Measurements from ENCODE around the gene IL20RB. TPM values are rescaled to one million over a fixed set of nuclear protein-coding genes. Genes with fewer than 3 reads are reported as not detected.

Gene IL20RB
- total and polyA plus RNA-seq, 2 of the 4 experiments (the other 2 are of a cell fraction) = 0.72 to 0.97 TPM

- Histone ChIP-seq H4K8ac (ENCODE audit: low read depth in 2 of 2, low read length in 2 of 2) (no peak overlapping the region), H3K23ac (ENCODE audit: low read depth, low read length) (no peak overlapping the region), H3K27me3 (ENCODE audit: control insufficient read depth, insufficient read depth, low read length) (no peaks in the 10 kb centered on the region), H3K79me1 (ENCODE audit: low read depth in 1 of 2, low read length in 2 of 2) (peaks cover 24 to 64% of the 10 kb centered on the region in 2 experiments), H3K4me2 (ENCODE audit: low read depth, low read length) (no peak overlapping the region), H2AK5ac (ENCODE audit: low read depth, low read length) (no peak overlapping the region), H2BK120ac (ENCODE audit: low read depth, low read length) (no peak overlapping the region), H3K18ac (ENCODE audit: low read depth, low read length) (no peak overlapping the region), H3K4ac (ENCODE audit: low read depth, low read length) (no peak overlapping the region), H3K9me3 (ENCODE audit: control insufficient read depth, insufficient read depth, low read length) (0 out of 2 replicates have a peak, but pooled peaks cover 1% of the 10 kb centered on the region), H3K4me3 (ENCODE audit: insufficient read depth, low read depth, low read length) (no peak overlapping the region), H3K4me1 (ENCODE audit: control insufficient read depth, insufficient read depth, low read length) (no peaks in the 10 kb centered on the region), H4K5ac (ENCODE audit: low read depth, low read length) (no peak overlapping the region), H3K56ac (ENCODE audit: extremely low read depth, insufficient read depth, low read length) (no peak overlapping the region), H2BK5ac (ENCODE audit: low read depth, low read length, poor library complexity, severe bottlenecking) (no peak overlapping the region), H2BK20ac (ENCODE audit: low read depth, low read length) (no peak overlapping the region), H2AK9ac (replicated peaks; ENCODE audit: low read depth, low read length, poor library complexity) (no peak overlapping the region), H3K9me1 (ENCODE audit: insufficient read depth, low read length) (peaks cover 13% of the 10 kb centered on the region), H3K9ac (ENCODE audit: low read depth, low read length) (no peak overlapping the region), H3K27ac (ENCODE audit: insufficient read depth, low read length) (no peak overlapping the region), H4K20me1 (ENCODE audit: insufficient read depth, low read length) (peaks cover 6% of the 10 kb centered on the region), H2AFZ (replicated peaks; ENCODE audit: low read length, poor library complexity) (no peak overlapping the region), H4K91ac (ENCODE audit: insufficient read depth, low read depth, low read length) (no peak overlapping the region), H3K14ac (replicated peaks; ENCODE audit: low read depth, low read length) (no peak overlapping the region), H2BK15ac (ENCODE audit: low read depth, low read length) (no peak overlapping the region), H3K36me3 (ENCODE audit: control insufficient read depth, insufficient read depth, low read length) (peaks cover 8% of the 10 kb centered on the region)
- ChIA-PET POLR2A (ENCODE audit: unreplicated experiment) (no interaction called here), CTCF (no interaction called here)
- DNase-seq (no peak), ATAC-seq (ENCODE audit: low read depth) (no peak)
- in situ Hi-C loops (cut with MboI; ENCODE audit: low sequenced_read_pairs) = no loop called here
- dilution Hi-C loops (cut with HindIII; ENCODE audit: low sequenced_read_pairs, unreplicated experiment) = no loop called here
- WGBS, 2 experiments (ENCODE audit: extremely low coverage in 2 of 2, insufficient read length in 1 of 2) = 81% methylated on average over 3 of the region's 7 CpGs; no CpG with 5 or more reads in 1 of the 2 experiments
- TF ChIP-seq SMC3 (IDR thresholded peaks at IDR 0.05; ENCODE audit: low read depth, low read length) = no peak
- no peak for TF ChIP-seq FOS (IDR thresholded peaks at IDR 0.05; ENCODE audit: low read depth, low read length)
- TF ChIP-seq, protein P1, sequence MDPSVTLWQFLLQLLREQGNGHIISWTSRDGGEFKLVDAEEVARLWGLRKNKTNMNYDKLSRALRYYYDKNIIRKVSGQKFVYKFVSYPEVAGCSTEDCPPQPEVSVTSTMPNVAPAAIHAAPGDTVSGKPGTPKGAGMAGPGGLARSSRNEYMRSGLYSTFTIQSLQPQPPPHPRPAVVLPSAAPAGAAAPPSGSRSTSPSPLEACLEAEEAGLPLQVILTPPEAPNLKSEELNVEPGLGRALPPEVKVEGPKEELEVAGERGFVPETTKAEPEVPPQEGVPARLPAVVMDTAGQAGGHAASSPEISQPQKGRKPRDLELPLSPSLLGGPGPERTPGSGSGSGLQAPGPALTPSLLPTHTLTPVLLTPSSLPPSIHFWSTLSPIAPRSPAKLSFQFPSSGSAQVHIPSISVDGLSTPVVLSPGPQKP (IDR thresholded peaks at IDR 0.05; ENCODE audit: borderline replicate concordance, low read depth, low read length) = no peak
- no peak for TF ChIP-seq CEBPB (IDR thresholded peaks at IDR 0.05; ENCODE audit: low read depth, low read length)
- TF ChIP-seq MAFK (IDR thresholded peaks at IDR 0.05; ENCODE audit: low read depth, low read length) = no peak
- no peak for TF ChIP-seq MAZ (IDR thresholded peaks at IDR 0.05; ENCODE audit: borderline replicate concordance, low read depth, low read length)
- no peak for TF ChIP-seq RAD21 (IDR thresholded peaks at IDR 0.05; ENCODE audit: low read length)
- TF ChIP-seq CTCF (conservative IDR thresholded peaks at IDR 0.05; ENCODE audit: low read depth, low read length) = no peak
- TF ChIP-seq POLR2A (IDR thresholded peaks at IDR 0.05; ENCODE audit: low read depth, low read length) = no peak
- TF ChIP-seq RFX5 (IDR thresholded peaks at IDR 0.05; ENCODE audit: low read depth, low read length) = no peak
- no peak for TF ChIP-seq RCOR1 (IDR thresholded peaks at IDR 0.05; ENCODE audit: insufficient replicate concordance, low read length)
- TF ChIP-seq NFE2L2 (IDR thresholded peaks at IDR 0.05; ENCODE audit: low read depth, low read length) = no peak
- no peak for TF ChIP-seq BHLHE40 (IDR thresholded peaks at IDR 0.05; ENCODE audit: low read depth, low read length)
- BruUV-seq (replicated peaks) = no TSS peak
- intact Hi-C loops (cut with micrococcal nuclease) = no loop called here
These were observed 32.2 kb upstream of the IL20RB start for GRCh38 chr3:136925425-136926190.

All from IMR-90 (cell line).